HG03378 (cell line): Measurements from ENCODE around the gene MT4.
A peak's percentile ranks its signal among the peaks of the same experiment; 100 is the strongest.

Experiments used
- ATAC-seq: cut with Tn5 transposase; IDR thresholded peaks from one replicate; pipeline ENCODE4 v1.9.1; 2021; ENCODE audit warnings: mild to moderate bottlenecking, moderate library complexity; ENCODE audit not compliant: unreplicated experiment

The MT4 gene

GRCh38 chr16:56564793-56565477, at the start of gene MT4:
Gene MT4, plus strand, starts transcription at chr16:56565073. Its CDS starts 56 bp downstream, at chr16:56565129.
- no peak for ATAC-seq

GRCh38 chr16:56515665-56516064, 49.2 kb upstream of the MT4 start:
- ATAC-seq = no peak

GRCh38 chr16:56517206-56517605, 47.7 kb upstream of the MT4 start:
- ATAC-seq = no peak

DNA sequence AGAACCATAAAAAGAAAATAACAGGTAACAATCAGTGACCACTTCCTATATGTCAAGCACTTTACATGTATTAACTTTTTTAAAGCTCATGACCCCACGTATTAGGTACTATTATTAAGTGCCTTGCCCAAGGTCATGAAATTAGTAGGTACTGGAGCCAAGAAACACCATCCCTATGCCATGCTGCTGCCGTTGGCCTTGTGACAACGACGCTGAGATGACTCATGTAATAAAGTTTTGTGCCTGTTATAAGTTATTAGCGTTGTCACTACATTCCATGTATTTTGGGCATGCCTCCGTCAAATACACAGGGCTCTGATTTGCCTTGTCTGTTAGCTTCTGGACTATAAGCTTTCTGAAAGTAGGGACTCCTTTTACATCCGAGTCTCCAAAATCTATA, 46.4 kb upstream of the MT4 start:
- no peak for ATAC-seq

DNA sequence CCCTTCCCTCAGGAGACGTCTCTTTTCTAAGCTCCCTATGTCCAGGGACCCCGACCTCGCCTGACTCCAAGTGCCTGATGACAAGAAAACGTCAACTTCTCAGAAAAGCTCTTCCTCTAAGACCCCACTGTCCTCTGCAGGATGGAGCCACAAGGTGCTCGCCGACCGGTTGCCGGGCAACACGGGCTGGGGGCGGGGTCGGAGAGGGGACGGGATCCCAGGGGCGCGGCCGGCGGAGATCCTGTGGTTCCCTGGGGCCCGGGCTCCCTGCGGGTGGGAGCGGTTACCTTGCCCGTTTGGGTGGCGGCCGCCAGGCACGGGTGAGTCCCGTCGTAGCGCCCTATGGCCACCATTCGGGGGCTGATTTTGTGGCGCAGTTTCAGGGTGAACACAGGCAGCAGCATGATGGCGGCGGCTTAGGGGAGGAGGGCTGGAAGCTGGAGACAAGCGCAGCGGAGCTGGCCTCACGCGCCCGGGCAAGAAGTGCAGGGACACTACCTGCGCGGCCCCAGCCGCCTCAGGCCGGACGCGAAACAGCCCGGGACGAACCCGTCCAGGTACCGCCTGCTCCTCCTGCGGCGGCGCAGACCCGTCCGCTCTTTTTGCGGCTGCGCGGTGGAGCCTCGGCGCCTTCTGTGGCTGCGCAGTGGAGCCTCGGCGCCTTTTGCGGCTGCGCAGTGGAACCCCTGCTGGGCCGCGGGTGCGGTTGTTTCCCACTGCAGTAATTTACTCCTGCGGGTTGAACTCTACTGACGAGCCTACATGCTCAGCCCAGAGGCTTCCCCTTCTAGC, 45.2 kb upstream of the MT4 start, which contains the start of gene BBS2:
Gene BBS2, minus strand, starts transcription at position 566 of the 792 bp plus-strand sequence. Its CDS starts 162 bp downstream, at position 404.
- ATAC-seq = peak; percentile 61

DNA sequence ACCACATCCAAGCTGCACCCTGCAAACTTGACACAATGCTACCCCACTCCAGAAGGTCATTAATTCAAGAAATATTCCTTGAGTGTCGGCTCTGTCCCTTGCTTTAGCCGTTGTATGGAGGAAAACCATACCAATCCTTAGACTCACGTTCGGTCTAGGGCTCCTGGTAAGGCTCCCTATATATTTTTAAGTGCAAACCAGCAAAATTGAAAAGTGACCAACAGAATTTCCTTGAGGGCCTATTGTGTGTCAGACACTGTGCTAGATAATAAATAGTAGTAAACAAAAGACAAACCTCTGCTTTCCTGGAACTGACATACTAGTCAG, 44.7 kb upstream of the MT4 start:
- ATAC-seq = no peak

DNA sequence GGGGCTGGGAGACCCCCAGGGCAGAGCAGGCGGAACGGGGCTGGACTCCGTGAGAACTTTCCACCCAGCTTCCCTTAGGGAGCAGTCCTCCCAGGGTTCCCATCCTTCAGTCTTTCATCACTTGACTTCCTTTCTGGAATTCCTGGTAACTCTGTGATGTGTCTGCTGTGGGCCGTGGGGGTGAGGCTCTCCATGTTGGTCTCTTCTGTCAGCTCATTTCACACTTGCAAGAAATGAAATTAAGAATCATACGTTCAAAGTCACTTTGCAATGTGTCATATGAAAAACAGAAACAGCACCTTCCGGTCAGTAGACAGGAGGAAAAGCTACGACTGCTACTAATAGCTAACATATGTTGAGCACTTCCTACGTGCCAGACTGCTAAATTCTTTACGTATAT, 39.6 kb upstream of the MT4 start:
- no peak for ATAC-seq

DNA sequence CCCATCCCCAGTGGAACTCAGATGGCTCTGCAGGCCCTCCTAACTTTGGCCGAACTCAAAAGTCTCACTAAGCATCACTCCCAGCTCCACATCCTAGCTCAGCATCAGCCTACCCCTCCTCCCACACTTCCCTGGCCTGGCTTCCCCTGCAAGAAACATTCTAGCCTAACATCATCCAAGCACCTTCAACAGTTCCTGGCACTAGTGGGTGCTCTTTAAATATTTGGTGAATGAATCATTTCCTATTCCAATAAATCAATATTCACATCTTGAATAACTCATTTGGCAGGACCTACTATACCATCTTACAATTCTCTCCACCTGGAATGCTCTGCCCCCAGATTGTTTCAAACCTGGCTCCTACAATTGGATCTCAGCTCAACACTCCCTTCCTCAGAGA, 34.0 kb upstream of the MT4 start:
- no peak for ATAC-seq

GRCh38 chr16:56532714-56533113, 32.2 kb upstream of the MT4 start:
- no peak for ATAC-seq

DNA sequence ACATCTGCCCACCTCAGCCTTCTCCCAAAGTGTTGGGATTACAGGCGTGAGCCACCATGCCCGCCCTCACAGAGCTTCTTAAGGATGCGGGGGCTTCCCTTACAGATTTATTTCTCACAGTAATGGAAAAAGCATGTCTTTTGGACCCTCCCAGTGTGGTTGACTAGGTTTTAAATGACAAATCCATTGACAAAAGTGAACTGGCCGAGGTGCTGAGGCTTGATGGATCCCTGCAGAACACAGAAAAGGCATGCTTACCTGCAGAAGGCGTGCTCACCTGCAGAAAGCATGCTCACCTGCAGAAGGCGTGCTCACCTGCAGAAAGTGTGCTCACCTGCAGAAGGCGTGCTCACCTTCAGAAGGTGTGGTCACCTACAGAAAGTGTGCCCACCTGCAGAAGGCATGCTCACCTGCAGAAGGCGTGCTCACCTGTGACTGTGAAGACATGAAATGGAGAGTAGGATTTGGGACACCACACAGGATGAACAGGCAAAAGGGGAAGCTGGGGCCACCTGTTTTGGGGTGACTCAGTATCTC, 30.0 kb upstream of the MT4 start:
- ATAC-seq = no peak

- ATAC-seq = no peak
These were observed 26.5 kb upstream of the MT4 start for GRCh38 chr16:56538331-56538730.

DNA sequence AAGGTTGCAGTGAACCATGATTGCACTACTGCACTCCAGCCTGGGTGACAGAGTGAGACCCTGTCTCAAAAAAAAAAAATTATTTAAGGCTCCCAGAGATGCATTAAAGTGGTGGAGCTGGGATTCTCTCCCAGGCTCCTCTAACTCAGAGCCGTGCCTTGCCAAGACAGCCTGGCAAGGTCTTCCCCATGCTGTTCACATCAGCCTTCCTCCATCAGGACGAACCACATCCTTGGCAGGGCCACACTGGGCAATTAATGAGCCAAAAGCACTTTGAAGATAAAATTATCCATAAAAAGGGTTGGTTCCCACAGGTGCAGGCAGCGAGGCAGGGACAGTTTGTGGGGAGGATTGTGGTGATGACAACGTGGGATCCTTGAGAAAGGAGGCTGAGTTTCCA, 25.2 kb upstream of the MT4 start:
- ATAC-seq = no peak

DNA sequence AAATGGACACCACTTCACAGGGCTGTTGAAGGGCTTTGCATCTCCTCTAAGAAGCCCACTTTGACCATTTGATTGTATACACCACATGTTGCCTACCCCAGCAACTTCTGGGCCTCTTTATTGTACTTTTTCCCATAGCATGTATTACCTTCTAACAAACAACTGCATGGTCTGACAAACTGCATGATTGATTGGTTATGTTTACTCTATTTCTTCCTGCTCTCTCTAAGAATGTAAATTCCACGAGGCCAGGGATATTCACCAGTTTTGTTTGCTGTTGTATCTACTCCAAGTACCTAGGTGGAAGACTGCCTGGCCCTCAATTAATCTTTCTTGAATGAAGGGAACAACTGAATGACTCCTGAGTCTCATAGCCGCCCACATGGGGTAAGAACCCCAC, 22.8 kb upstream of the MT4 start:
- no peak for ATAC-seq

- ATAC-seq = no peak
These were observed 17.5 kb upstream of the MT4 start for GRCh38 chr16:56547120-56547948.

GRCh38 chr16:56547949-56548567, 16.8 kb upstream of the MT4 start:
- ATAC-seq = no peak

DNA sequence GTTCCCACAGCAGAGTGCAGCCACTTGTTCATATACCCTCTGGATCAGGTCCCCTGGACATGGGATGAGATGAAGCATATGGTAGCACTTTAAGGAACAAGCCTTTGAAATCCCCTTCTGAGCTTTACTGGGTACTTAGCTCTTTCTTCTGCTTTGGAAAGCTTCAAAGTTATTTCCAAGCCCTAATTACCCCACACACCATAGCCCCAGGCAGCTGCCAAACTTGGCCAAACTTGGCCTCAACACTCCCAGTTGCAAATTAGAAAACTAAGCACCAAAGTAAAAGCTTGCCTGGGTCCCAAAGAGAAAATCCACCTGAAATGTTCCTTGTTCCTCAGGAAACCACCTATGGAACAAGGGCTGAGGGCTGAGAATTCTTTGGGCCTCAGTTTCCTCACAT, 15.7 kb upstream of the MT4 start:
- ATAC-seq = no peak

DNA sequence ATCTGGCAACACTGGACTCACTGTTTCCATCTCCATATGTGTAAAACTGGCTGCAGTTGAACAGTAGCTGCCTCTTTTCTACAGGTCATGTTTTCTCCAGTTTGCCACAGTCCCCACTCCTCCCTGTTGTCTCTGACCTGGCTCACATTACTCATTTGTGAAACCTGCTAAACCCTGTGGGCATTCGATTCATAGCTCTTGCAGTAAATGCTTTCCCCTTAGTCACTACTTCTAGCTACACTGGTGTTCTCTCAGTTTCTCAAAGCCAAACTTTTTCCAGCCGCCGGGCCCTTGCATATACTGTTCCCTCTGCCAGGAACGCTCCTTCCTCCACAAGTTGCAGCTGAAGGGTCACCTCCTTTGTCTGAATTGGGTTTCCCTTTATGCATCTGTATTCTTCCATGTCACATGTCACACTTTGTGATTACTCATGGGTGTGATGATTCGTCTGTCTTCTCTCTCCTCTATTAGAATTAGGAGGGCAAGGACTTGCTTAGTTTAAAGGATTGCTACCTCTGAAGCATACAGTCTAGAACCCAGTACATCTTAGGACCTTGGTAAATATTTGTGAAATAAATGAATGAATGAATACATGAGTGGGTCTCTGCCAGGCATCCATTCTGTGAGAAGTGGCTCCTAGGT, 15.0 kb upstream of the MT4 start:
- ATAC-seq = no peak

DNA sequence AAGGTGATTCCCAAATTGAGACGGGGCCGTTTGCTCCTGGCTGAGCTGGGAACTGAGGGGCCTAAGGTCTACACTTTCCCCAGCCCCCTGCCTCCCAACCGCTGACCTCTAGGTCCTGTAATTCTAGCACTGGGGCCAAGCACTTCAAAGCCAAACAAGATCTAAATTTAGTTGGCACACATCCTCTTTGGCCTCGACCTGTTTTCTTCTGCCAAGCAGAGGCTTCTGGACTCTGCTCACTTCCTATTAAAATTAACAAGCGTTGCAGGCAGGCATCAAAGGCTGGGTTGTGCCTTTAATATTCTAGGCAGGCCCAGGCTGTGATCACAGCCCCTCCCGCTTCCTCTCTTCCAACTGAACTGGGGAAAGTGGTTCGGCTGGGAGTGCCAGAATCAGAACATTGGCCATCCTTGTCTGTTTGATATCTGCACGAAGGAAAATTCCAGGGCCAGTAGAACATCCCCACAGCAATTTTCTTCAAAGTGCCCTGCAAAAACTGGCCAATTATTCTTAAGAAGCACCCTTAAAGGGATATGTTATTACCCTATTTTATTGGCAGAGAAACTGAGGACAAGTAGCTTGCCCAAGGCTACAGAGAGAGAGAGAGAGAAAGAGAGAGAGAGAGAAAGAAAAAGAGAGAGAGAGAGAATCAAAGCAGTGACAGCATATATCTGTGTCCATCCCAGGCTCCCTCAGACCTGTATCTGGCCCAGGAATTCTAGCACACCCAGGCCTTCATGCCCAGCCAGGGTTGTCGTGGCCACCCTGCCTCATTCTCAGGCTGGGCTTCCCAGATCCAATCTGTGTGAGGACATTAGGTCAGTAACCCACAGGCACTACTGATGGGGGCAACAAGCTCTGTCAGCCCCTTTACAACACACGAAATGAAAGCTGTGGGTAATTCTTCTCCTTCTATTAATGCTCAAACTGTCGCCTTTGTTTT, 12.8 kb upstream of the MT4 start:
- ATAC-seq = no peak

DNA sequence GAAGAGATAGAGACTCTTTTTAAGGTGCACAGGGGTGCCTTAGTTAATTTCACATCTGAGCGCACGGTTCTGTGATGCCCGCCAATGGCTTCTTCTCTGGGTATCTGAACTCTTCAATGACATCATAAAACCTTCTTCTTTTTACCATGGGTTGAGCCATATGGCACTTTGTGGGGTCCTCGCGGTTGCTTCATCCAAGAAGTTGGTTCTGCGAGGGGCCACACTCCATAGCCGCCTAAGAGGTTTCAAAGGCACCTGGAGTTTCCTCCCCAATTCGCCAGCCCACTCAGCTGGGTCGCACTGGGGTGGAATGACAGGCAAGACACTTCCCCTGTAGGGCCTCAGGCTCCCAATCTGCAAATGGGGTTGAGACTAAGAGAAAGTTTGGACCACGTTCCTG, 10.4 kb upstream of the MT4 start:
- no peak for ATAC-seq
